ENCODE data around the gene SUSD3. TPM values are rescaled to one million over a fixed set of nuclear protein-coding genes. Genes with fewer than 3 reads are reported as not detected.

Gene SUSD3
- total and polyA plus RNA-seq, 2 donors (not counting 3 experiments of a cell fraction or from before 2014, with no cell fraction given), result not detected

DNA sequence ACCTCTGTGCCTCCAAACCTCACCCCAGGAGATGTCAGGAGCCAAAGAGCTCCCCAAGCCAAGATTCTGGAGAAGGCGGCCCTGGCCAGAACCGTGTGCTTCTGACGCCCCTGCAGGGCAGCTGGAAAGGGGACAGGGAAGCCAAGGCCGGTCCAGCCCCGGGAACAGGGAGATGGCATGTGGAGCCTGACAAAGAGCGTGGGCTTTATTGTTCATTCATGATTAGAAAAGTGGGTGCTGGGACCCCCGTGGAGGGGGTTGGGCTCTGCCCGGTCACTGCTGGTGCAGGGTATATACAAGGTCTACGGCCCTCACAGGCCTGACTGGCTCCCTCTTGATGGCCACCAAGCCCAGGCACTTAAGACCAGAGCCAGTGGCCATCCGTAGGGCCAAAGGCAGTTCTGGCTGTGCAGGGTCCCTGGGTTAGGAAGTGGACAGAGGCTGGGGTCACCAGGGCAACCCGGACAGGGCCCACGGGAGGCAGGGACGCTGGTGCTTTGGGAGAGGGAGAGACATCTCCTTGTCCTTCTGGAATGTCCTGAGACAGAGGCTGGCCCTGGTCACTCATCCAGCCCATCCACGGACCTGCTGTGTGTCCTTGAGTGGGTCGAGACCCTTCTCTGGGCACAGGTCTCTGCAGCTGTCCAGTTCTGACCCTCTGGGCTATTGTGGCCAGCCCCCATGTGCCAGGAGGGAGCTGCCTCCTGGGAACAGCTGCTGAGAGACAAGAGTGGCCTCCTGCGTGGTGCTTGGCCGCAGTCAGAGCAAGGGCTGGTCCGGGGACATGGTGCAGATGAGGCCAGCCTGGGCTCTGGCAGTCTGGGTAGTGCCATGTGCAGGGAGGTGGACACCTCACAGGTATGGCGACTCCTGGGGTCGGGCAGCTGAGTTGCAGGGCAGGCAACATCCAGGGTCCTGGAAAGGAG lies 63.1 kb downstream of the SUSD3 start:
- intact Hi-C loops (cut with micrococcal nuclease), result no loop called here
- no peaks in the 10 kb centered on the region for H3K27me3 ChIP-seq (ENCODE audit: control insufficient read depth in 2 of 2, insufficient read depth in 2 of 2, low read length in 2 of 2)
- dilution Hi-C loops (cut with MboI; ENCODE audit: extremely low pct_ligation_motif_present, low sequenced_read_pairs), result no loop called here
- H3K36me3 ChIP-seq (ENCODE audit: control insufficient read depth in 2 of 2, extremely low read depth in 1 of 2, insufficient read depth in 2 of 2, low read length in 2 of 2), result peaks cover 0 to 15% of the 10 kb centered on the region in 2 experiments
- peaks cover 11% of the 10 kb centered on the region for H3K4me1 ChIP-seq (ENCODE audit: control insufficient read depth, extremely low read depth, insufficient read depth, low read length)
- no peak overlapping the region for H3K27ac ChIP-seq (ENCODE audit: insufficient read depth, low read depth, low read length)
- no peak overlapping the region for H2AFZ ChIP-seq (ENCODE audit: low read depth, low read length)
- BruUV-seq (replicated peaks), result TSS peak; percentile 35
- FAIRE-seq, result no peak
- no peak overlapping the region for H3K4me3 ChIP-seq (replicated peaks in 1 of 3; ENCODE audit: insufficient read depth in 1 of 3, low read depth in 1 of 3, low read length in 3 of 3)
- no peaks in the 10 kb centered on the region for H3K9me3 ChIP-seq (replicated peaks; ENCODE audit: control insufficient read depth, insufficient read depth, low read length)
- TF ChIP-seq, protein P1, sequence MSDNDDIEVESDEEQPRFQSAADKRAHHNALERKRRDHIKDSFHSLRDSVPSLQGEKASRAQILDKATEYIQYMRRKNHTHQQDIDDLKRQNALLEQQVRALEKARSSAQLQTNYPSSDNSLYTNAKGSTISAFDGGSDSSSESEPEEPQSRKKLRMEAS (IDR thresholded peaks at IDR 0.05; ENCODE audit: insufficient read depth, insufficient read length), result no peak
- TF ChIP-seq POLR2AphosphoS5 (IDR thresholded peaks at IDR 0.05; ENCODE audit: insufficient read depth, low read depth, low read length) (no peak), MYC (IDR thresholded peaks at IDR 0.05; ENCODE audit: low read depth, low read length) (no peak), EZH2 (IDR thresholded peaks at IDR 0.05; ENCODE audit: borderline replicate concordance, low read depth, low read length, severe bottlenecking) (no peak), GATA2 (IDR thresholded peaks at IDR 0.05; ENCODE audit: insufficient read depth, insufficient read length, low read depth, low read length) (no peak), JUN (IDR thresholded peaks at IDR 0.05; ENCODE audit: borderline replicate concordance, insufficient read depth, insufficient read length, low read depth) (no peak), FOS (IDR thresholded peaks at IDR 0.05; ENCODE audit: borderline replicate concordance, insufficient read depth, low read length) (no peak), POLR2A (IDR thresholded peaks at IDR 0.05; ENCODE audit: low read depth, low read length) (no peak)
- TF ChIP-seq, protein P2, sequence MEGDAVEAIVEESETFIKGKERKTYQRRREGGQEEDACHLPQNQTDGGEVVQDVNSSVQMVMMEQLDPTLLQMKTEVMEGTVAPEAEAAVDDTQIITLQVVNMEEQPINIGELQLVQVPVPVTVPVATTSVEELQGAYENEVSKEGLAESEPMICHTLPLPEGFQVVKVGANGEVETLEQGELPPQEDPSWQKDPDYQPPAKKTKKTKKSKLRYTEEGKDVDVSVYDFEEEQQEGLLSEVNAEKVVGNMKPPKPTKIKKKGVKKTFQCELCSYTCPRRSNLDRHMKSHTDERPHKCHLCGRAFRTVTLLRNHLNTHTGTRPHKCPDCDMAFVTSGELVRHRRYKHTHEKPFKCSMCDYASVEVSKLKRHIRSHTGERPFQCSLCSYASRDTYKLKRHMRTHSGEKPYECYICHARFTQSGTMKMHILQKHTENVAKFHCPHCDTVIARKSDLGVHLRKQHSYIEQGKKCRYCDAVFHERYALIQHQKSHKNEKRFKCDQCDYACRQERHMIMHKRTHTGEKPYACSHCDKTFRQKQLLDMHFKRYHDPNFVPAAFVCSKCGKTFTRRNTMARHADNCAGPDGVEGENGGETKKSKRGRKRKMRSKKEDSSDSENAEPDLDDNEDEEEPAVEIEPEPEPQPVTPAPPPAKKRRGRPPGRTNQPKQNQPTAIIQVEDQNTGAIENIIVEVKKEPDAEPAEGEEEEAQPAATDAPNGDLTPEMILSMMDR (IDR thresholded peaks at IDR 0.05; ENCODE audit: extremely low read depth in 1 of 2, insufficient read depth in 1 of 2, low read depth in 1 of 2, low read length in 2 of 2), result no peak
- CTCF ChIA-PET, result interaction anchor here (1.9 to 6.2 kb wide), 3 partner anchors 9 to 181 kb away, joined by 11 to 70 read pairs (median 35); no protein-coding TSS in a partner anchor
- H3K4me2 ChIP-seq (ENCODE audit: insufficient read depth, low read length), result no peak overlapping the region
- POLR2A ChIA-PET, result interaction anchor here (3.4 kb wide), 1 partner anchor 13 kb away, joined by 11 read pairs; the partner anchor contains the start of gene NINJ1
- no peak for DNase-seq (ENCODE audit: low read depth, low spot score)
- no peaks in the 10 kb centered on the region for H3K9me1 ChIP-seq (replicated peaks; ENCODE audit: control insufficient read depth, extremely low read depth, insufficient read depth, low read length)
- no peaks in the 10 kb centered on the region for H4K20me1 ChIP-seq (replicated peaks; ENCODE audit: control insufficient read depth, extremely low read depth, insufficient read depth, low read length)
- H3K79me2 ChIP-seq (ENCODE audit: control insufficient read depth, insufficient read depth, low read length), result no peaks in the 10 kb centered on the region
- no peak overlapping the region for H3K9ac ChIP-seq (replicated peaks; ENCODE audit: extremely low read depth, insufficient read depth, low read length)

Measured in endothelial cell of umbilical vein (primary cell).